Thoracic aorta (tissue), 2 donors: ENCODE measurements around the gene PFKP. TPM values are rescaled to one million over a fixed set of nuclear protein-coding genes. Genes with fewer than 3 reads are reported as not detected.
A peak's percentile ranks its signal among the peaks of the same experiment; 100 is the strongest.

ENCODE experiments used
- ATAC-seq: fragments of 150-250 bp; one replicate; pipeline ENCODE4 v1.8.0; 2017; ENCODE audit warnings: low read depth; ENCODE audit not compliant: insufficient number of reproducible peaks, low FRiP score
- DNase-seq: peaks from one replicate; pipeline ENCODE4 v3.0.0-alpha.2; 2020; ENCODE audit warnings: low spot score
- H3K27ac ChIP-seq, 2 donors: fragments of 200-600 bp; sonication (generic); 1 replicate in 1 of 2; 2 replicates in 1 of 2; pipeline ENCODE4 v1.5.1; 2016; ENCODE audit warnings: mild to moderate bottlenecking in 2 of 2, moderate library complexity in 2 of 2
- H3K27me3 ChIP-seq: fragments of 200-600 bp; sonication (generic); replicated peaks from 2 replicates; pipeline ENCODE4 v1.6.0; 2016; ENCODE audit warnings: mild to moderate bottlenecking; ENCODE audit not compliant: insufficient read depth
- H3K36me3 ChIP-seq: fragments of 200-600 bp; sonication (generic); one replicate; pipeline ENCODE4 v1.5.1; 2016
- H3K4me1 ChIP-seq, 2 donors: fragments of 200-600 bp; sonication (generic); 1 replicate in 1 of 2; 2 replicates in 1 of 2; pipeline versions ENCODE4 v1.5.1 to v1.6.0; 2016; ENCODE audit warnings: low read depth in 2 of 2, mild to moderate bottlenecking in 1 of 2; ENCODE audit not compliant: control insufficient read depth in 1 of 2
- H3K4me3 ChIP-seq: fragments of 200-600 bp; sonication (generic); 2 replicates; pipeline ENCODE4 v1.5.1; 2016; ENCODE audit warnings: mild to moderate bottlenecking
- H3K9me3 ChIP-seq: fragments of 200-600 bp; sonication (generic); 2 replicates; pipeline ENCODE4 v1.5.1; 2016
- total RNA-seq, 2 donors: library from RNA; depleted of rRNA; stranded (reverse); fragments of >200 nt; gene quantifications; one replicate each; pipeline versions ENCODE4 v1.1.0 to v1.2.3, GENCODE V29; 2016
- TF ChIP-seq, protein P1 (sequence below): fragments of 200-600 bp; sonication (generic); IDR thresholded peaks from one replicate; pipeline ENCODE4 v1.5.1; 2019; ENCODE audit warnings: antibody characterized with exemption

The PFKP gene
- total RNA-seq, 2 donors from 2014 or later = 91.4 to 153 TPM

DNA sequence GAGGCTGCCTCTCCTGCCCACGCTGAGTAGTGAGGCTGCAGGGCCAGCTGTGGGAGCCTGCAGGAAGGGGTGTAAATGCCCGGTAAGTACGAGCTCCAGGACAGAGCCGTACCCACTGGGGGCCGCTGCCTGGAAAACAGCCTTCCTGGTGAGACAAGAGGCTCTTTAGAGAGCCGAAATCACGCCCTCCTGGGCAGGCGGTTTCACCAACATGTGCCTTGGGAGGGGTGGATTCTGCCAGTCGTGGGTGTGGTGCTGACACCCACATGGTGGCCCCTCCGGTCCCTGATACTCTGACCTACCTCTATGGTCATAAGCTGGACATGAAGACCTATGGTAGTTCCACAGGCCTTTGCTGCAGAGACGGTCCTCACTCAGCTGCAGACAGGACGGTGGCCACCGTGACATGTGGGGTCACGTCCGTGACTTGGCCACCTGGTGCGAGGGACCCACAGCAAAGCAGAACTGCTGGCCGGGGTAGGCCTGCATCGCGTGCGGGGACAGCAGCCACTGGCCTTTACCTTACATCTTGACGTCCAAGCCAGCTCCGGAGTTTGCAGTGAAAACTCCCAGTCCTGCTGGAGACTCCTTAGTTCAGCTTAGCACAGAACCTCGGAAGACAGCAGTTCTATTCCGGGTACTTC, 58.3 kb downstream of the PFKP start:
- Histone ChIP-seq H3K27me3 (no peaks in the 10 kb centered on the region), H3K27ac (no peak overlapping the region), H3K9me3 (no peaks in the 10 kb centered on the region), H3K36me3 (peaks cover 6% of the 10 kb centered on the region), H3K4me1 (peaks cover 0 to 18% of the 10 kb centered on the region in 2 donors), H3K4me3 (no peak overlapping the region)
- ATAC-seq (no peak), DNase-seq (no peak)
- TF ChIP-seq, protein P1, sequence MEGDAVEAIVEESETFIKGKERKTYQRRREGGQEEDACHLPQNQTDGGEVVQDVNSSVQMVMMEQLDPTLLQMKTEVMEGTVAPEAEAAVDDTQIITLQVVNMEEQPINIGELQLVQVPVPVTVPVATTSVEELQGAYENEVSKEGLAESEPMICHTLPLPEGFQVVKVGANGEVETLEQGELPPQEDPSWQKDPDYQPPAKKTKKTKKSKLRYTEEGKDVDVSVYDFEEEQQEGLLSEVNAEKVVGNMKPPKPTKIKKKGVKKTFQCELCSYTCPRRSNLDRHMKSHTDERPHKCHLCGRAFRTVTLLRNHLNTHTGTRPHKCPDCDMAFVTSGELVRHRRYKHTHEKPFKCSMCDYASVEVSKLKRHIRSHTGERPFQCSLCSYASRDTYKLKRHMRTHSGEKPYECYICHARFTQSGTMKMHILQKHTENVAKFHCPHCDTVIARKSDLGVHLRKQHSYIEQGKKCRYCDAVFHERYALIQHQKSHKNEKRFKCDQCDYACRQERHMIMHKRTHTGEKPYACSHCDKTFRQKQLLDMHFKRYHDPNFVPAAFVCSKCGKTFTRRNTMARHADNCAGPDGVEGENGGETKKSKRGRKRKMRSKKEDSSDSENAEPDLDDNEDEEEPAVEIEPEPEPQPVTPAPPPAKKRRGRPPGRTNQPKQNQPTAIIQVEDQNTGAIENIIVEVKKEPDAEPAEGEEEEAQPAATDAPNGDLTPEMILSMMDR = no peak

DNA sequence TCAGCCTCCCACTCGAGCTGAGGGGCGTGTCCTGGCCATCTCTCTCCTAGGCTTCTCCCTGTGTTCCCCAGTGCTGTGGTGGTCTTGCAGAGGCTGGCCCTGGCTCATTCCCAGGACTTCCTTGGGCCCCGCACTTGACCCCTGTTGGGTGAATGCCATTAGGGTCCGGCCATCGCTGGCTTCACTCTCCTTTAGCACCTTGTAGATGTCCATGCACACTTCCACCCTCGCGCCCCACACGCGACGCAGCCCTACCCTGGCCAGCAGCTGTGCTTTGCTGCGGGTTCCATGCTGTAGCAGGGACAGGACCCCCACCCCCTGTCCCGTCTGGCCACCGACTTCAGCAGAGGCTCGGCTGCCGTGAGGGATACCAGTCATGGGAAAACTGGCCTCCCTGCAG, 58.9 kb downstream of the PFKP start:
- TF ChIP-seq, protein P1 = no peak
- Histone ChIP-seq H3K9me3 (no peaks in the 10 kb centered on the region), H3K4me3 (no peak overlapping the region), H3K36me3 (peaks cover 6% of the 10 kb centered on the region), H3K27me3 (no peaks in the 10 kb centered on the region), H3K4me1 (peaks cover 0 to 18% of the 10 kb centered on the region in 2 donors), H3K27ac (no peak overlapping the region)
- ATAC-seq (no peak), DNase-seq (no peak)

GRCh38 chr10:3126741-3127346, 59.5 kb downstream of the PFKP start:
- peaks cover 0 to 18% of the 10 kb centered on the region in 2 donors for H3K4me1 ChIP-seq
- no peak overlapping the region for H3K27ac ChIP-seq
- no peak for DNase-seq
- no peaks in the 10 kb centered on the region for H3K9me3 ChIP-seq
- H3K4me3 ChIP-seq = peak overlapping the region; percentile 20
- TF ChIP-seq, protein P1 = no peak
- H3K27me3 ChIP-seq = no peaks in the 10 kb centered on the region
- H3K36me3 ChIP-seq = peaks cover 6% of the 10 kb centered on the region
- ATAC-seq = no peak

- TF ChIP-seq, protein P1 = no peak
- DNase-seq (no peak), ATAC-seq (no peak)
- no peak overlapping the region for H3K4me3 ChIP-seq
- H3K9me3 ChIP-seq = no peaks in the 10 kb centered on the region
- H3K4me1 ChIP-seq = peaks cover 0 to 18% of the 10 kb centered on the region in 2 donors
- peaks cover 17% of the 10 kb centered on the region for H3K36me3 ChIP-seq
- no peaks in the 10 kb centered on the region for H3K27me3 ChIP-seq
- no peak overlapping the region for H3K27ac ChIP-seq
These were observed 60.6 kb downstream of the PFKP start for GRCh38 chr10:3127921-3128320.

GRCh38 chr10:3128379-3129130, 61.2 kb downstream of the PFKP start:
- DNase-seq (no peak), ATAC-seq (no peak)
- no peak overlapping the region for H3K27ac ChIP-seq
- H3K9me3 ChIP-seq = no peaks in the 10 kb centered on the region
- H3K27me3 ChIP-seq = no peaks in the 10 kb centered on the region
- peaks cover 0 to 18% of the 10 kb centered on the region in 2 donors for H3K4me1 ChIP-seq
- H3K36me3 ChIP-seq = peaks cover 21% of the 10 kb centered on the region
- TF ChIP-seq, protein P1 = no peak
- H3K4me3 ChIP-seq = no peak overlapping the region
